ENCODE data around the gene SLC43A2. TPM values are rescaled to one million over a fixed set of nuclear protein-coding genes. Genes with fewer than 3 reads are reported as not detected.

SLC43A2 gene
- total and polyA plus RNA-seq, 2 of the 13 experiments (the other 11 are each of a cell fraction or from before 2014, with no cell fraction given), result 7.3 to 20.0 TPM

DNA sequence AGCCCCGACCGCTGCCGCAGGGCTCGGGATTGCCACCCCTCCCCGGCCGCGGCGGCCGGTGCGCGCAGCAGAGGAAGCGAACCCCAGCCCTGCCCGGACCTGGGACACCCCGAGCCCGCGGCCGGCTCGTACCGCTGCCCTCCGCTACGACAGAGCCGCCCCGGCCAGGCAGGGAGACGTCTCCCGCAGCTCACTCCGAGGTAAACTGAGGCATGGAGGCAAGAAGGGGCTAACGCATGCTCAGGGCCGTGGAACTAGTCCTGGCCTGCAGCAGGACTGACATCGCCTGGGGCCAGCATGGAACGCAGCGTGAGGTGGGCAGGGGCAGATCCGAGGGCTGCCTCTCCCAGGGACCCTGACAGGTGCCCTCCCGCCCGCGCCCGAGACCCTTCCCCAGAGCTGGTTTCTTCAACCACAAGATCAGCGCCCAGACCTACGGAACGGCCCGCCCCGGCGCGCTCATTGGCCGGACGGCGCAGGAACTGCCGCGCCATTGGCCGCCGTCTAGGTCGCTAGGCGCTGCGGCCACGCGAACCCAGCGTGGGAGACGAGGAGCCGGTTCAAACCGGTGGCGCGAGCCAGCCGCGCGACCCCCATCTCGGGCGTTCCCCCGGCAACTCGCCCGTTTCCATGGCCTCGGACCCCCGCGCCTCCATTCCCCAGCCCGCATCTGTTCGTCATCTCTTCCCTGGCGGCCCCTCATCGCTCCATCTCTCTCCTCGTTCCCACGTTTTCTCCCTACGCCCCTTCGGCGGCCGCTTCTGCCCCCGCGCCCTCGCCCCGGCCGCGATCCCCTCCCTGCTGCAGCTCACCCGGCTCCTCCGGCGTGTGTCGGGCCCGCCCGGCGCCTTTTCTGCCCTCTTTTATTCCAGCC, at the start of gene SLC43A2 (continued):
- TF ChIP-seq SYNCRIP (IDR thresholded peaks at IDR 0.05; ENCODE audit: insufficient read depth, low read depth, low read length) (no peak), DR1 (CRISPR knock-in tag; IDR thresholded peaks at IDR 0.05) (peak; percentile 28; the same call in 1 of the 2 replicates), NCOA2 (CRISPR knock-in tag; IDR thresholded peaks at IDR 0.05) (no peak; the same call in 1 of the 2 replicates), ZNF484 (CRISPR knock-in tag; IDR thresholded peaks at IDR 0.05; ENCODE audit: borderline replicate concordance, low read depth) (0 out of 2 replicates have a peak, but pooled peaks have one; percentile 30), SRSF9 (IDR thresholded peaks at IDR 0.05; ENCODE audit: borderline replicate concordance, insufficient read depth, low read depth, low read length, poor library complexity, severe bottlenecking) (no peak), ZMAT3 (CRISPR knock-in tag; conservative IDR thresholded peaks at IDR 0.05) (no peak), ADNP (CRISPR knock-in tag; IDR thresholded peaks at IDR 0.05) (no peak), MYNN (CRISPR knock-in tag; IDR thresholded peaks at IDR 0.05; ENCODE audit: low read depth) (no peak), KDM4B (CRISPR knock-in tag; IDR thresholded peaks at IDR 0.05) (no peak), GATAD2A (CRISPR knock-in tag; IDR thresholded peaks at IDR 0.05) (no peak), ZNF589 (CRISPR knock-in tag; conservative IDR thresholded peaks at IDR 0.05) (0 out of 2 replicates have a peak, but pooled peaks have one; percentile 12), SP2 (CRISPR knock-in tag; IDR thresholded peaks at IDR 0.05) (peak; percentile 84), CBX1 (IDR thresholded peaks at IDR 0.05; ENCODE audit: low read depth) (peak; percentile 38), HNF4A (CRISPR knock-in tag; IDR thresholded peaks at IDR 0.05) (no peak), ZNF567 (CRISPR knock-in tag; IDR thresholded peaks at IDR 0.05; ENCODE audit: borderline replicate concordance) (no peak), EED (CRISPR knock-in tag; IDR thresholded peaks at IDR 0.05) (no peak), ETV6 (CRISPR knock-in tag; conservative IDR thresholded peaks at IDR 0.05) (no peak), ZNF10 (CRISPR knock-in tag; IDR thresholded peaks at IDR 0.05; ENCODE audit: borderline replicate concordance, low read depth) (no peak)
- TF ChIP-seq, protein P1, sequence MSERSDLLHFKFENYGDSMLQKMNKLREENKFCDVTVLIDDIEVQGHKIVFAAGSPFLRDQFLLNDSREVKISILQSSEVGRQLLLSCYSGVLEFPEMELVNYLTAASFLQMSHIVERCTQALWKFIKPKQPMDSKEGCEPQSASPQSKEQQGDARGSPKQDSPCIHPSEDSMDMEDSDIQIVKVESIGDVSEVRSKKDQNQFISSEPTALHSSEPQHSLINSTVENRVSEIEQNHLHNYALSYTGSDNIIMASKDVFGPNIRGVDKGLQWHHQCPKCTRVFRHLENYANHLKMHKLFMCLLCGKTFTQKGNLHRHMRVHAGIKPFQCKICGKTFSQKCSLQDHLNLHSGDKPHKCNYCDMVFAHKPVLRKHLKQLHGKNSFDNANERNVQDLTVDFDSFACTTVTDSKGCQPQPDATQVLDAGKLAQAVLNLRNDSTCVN (CRISPR knock-in tag; IDR thresholded peaks at IDR 0.05; ENCODE audit: borderline replicate concordance), result no peak
- TF ChIP-seq, protein P2, sequence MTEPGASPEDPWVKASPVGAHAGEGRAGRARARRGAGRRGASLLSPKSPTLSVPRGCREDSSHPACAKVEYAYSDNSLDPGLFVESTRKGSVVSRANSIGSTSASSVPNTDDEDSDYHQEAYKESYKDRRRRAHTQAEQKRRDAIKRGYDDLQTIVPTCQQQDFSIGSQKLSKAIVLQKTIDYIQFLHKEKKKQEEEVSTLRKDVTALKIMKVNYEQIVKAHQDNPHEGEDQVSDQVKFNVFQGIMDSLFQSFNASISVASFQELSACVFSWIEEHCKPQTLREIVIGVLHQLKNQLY (CRISPR knock-in tag; IDR thresholded peaks at IDR 0.05), result no peak
- TF ChIP-seq, protein P3, sequence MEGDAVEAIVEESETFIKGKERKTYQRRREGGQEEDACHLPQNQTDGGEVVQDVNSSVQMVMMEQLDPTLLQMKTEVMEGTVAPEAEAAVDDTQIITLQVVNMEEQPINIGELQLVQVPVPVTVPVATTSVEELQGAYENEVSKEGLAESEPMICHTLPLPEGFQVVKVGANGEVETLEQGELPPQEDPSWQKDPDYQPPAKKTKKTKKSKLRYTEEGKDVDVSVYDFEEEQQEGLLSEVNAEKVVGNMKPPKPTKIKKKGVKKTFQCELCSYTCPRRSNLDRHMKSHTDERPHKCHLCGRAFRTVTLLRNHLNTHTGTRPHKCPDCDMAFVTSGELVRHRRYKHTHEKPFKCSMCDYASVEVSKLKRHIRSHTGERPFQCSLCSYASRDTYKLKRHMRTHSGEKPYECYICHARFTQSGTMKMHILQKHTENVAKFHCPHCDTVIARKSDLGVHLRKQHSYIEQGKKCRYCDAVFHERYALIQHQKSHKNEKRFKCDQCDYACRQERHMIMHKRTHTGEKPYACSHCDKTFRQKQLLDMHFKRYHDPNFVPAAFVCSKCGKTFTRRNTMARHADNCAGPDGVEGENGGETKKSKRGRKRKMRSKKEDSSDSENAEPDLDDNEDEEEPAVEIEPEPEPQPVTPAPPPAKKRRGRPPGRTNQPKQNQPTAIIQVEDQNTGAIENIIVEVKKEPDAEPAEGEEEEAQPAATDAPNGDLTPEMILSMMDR (CRISPR knock-in tag; IDR thresholded peaks at IDR 0.05), result no peak
- TF ChIP-seq, protein P4, sequence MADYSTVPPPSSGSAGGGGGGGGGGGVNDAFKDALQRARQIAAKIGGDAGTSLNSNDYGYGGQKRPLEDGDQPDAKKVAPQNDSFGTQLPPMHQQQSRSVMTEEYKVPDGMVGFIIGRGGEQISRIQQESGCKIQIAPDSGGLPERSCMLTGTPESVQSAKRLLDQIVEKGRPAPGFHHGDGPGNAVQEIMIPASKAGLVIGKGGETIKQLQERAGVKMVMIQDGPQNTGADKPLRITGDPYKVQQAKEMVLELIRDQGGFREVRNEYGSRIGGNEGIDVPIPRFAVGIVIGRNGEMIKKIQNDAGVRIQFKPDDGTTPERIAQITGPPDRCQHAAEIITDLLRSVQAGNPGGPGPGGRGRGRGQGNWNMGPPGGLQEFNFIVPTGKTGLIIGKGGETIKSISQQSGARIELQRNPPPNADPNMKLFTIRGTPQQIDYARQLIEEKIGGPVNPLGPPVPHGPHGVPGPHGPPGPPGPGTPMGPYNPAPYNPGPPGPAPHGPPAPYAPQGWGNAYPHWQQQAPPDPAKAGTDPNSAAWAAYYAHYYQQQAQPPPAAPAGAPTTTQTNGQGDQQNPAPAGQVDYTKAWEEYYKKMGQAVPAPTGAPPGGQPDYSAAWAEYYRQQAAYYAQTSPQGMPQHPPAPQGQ (CRISPR knock-in tag; IDR thresholded peaks at IDR 0.05; ENCODE audit: borderline replicate concordance), result no peak
- TF ChIP-seq, protein P5, sequence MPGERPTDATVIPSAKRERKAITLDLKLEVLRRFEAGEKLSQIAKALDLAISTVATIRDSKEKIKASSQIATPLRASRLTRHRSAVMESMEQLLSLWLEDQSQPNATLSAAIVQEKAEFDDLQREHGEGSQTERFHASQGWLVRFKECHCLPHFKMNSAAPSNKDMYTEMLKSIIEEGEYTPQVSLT (CRISPR knock-in tag; IDR thresholded peaks at IDR 0.05; ENCODE audit: borderline replicate concordance, low read depth), result no peak
- TF ChIP-seq, protein P6, sequence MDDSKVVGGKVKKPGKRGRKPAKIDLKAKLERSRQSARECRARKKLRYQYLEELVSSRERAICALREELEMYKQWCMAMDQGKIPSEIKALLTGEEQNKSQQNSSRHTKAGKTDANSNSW (CRISPR knock-in tag; IDR thresholded peaks at IDR 0.05; ENCODE audit: borderline replicate concordance), result no peak

Data from HepG2 (cell line).